ENCODE measurements around the gene RAB31.

DNA sequence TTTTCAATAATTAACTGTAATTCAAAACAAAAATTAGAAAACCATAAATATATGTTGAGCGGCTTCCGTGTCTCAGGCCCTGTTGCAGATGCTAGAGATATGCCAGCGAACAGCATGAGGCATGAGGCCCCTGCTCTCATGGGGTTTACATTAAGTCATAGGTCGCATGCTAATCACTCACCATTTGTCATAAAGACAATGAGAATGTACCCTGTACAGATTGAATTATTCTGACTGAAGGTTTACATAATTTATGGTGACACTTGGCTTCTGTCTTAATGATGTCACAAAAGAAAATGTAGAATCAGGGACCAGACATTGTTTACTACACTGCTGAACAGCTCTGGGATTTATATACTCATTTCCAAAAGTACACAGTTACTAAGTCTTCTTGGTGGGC is 199.8 kb downstream of the RAB31 start:
- TF ChIP-seq POLR2A (IDR thresholded peaks at IDR 0.05): no peak
- TF ChIP-seq, protein P1, sequence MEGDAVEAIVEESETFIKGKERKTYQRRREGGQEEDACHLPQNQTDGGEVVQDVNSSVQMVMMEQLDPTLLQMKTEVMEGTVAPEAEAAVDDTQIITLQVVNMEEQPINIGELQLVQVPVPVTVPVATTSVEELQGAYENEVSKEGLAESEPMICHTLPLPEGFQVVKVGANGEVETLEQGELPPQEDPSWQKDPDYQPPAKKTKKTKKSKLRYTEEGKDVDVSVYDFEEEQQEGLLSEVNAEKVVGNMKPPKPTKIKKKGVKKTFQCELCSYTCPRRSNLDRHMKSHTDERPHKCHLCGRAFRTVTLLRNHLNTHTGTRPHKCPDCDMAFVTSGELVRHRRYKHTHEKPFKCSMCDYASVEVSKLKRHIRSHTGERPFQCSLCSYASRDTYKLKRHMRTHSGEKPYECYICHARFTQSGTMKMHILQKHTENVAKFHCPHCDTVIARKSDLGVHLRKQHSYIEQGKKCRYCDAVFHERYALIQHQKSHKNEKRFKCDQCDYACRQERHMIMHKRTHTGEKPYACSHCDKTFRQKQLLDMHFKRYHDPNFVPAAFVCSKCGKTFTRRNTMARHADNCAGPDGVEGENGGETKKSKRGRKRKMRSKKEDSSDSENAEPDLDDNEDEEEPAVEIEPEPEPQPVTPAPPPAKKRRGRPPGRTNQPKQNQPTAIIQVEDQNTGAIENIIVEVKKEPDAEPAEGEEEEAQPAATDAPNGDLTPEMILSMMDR (IDR thresholded peaks at IDR 0.05): no peak
